Naive B cell (primary cell): ENCODE measurements around the gene PLIN1. TPM values are rescaled to one million over a fixed set of nuclear protein-coding genes. Genes with fewer than 3 reads are reported as not detected.

ENCODE experiments used
- ATAC-seq, 2 donors: fragments of 150-1000 bp; cut with Tn5 transposase; 2 replicates each; pipeline ENCODE4 v1.10.0; 2021; ENCODE audit warnings: low read depth in 2 of 2, mild to moderate bottlenecking in 2 of 2, moderate library complexity in 2 of 2
- DNase-seq: peaks from one replicate; pipeline ENCODE4 v3.0.0; 2022
- H3K27ac Mint-ChIP-seq, 6 donors: one replicate each; pipeline ENCODE4 v1.8.0; 2020 to 2022; ENCODE audit warnings: mild to moderate bottlenecking in 6 of 6, mixed read lengths in 6 of 6, moderate library complexity in 5 of 6, inconsistent platforms in 2 of 6
- H3K27me3 Mint-ChIP-seq, 3 donors: one replicate each; pipeline ENCODE4 v1.8.0; 2021 to 2022; ENCODE audit warnings: mixed read lengths in 3 of 3, mild to moderate bottlenecking in 1 of 3
- H3K36me3 Mint-ChIP-seq, 2 donors: one replicate each; pipeline ENCODE4 v1.8.0; 2020 to 2022; ENCODE audit warnings: mixed read lengths in 2 of 2, inconsistent platforms in 1 of 2, mild to moderate bottlenecking in 1 of 2
- H3K4me1 Mint-ChIP-seq, 3 donors: one replicate each; pipeline ENCODE4 v1.8.0; 2020 to 2022; ENCODE audit warnings: mixed read lengths in 3 of 3, inconsistent platforms in 1 of 3, mild to moderate bottlenecking in 1 of 3, moderate library complexity in 1 of 3
- H3K4me3 Mint-ChIP-seq, 8 donors: one replicate each; pipeline ENCODE4 v1.8.0; 2020 to 2022; ENCODE audit warnings: mild to moderate bottlenecking in 8 of 8, mixed read lengths in 8 of 8, moderate library complexity in 8 of 8, inconsistent platforms in 2 of 8
- H3K9me3 Mint-ChIP-seq, 7 donors: one replicate each; pipeline ENCODE4 v1.8.0; 2020 to 2022; ENCODE audit warnings: mixed read lengths in 7 of 7, mild to moderate bottlenecking in 5 of 7, inconsistent platforms in 2 of 7, moderate library complexity in 1 of 7
- polyA plus RNA-seq, 6 donors: library from polyadenylated mRNA; unstranded; fragments of 300-500 nt; fragmentation: Illumina TruSeq; gene quantifications; one replicate each; pipeline ENCODE4 v1.2.3, GENCODE V29; 2021; ENCODE audit warnings: low read depth in 6 of 6

The PLIN1 gene
- polyA plus RNA-seq, 6 donors from 2014 or later, result 0.25 TPM; not detected in 5

GRCh38 chr15:89668171-89668570 is 11.0 kb downstream of the PLIN1 start:
- Mint-ChIP-seq H3K4me1 (peaks cover 0 to 4% (median 4%) of the 10 kb centered on the region in 3 donors), H3K27ac (no peak overlapping the region), H3K9me3 (peaks cover 0 to 3% (median 0%) of the 10 kb centered on the region in 7 donors), H3K27me3 (peaks cover 21 to 51% (median 38%) of the 10 kb centered on the region in 3 donors), H3K36me3 (no peaks in the 10 kb centered on the region), H3K4me3 (no peak overlapping the region)
- ATAC-seq (no peak), DNase-seq (no peak)

- DNase-seq (no peak), ATAC-seq (no peak)
- Mint-ChIP-seq H3K9me3 (peaks cover 0 to 3% (median 0%) of the 10 kb centered on the region in 7 donors), H3K27ac (no peak overlapping the region), H3K36me3 (no peaks in the 10 kb centered on the region), H3K4me3 (no peak overlapping the region), H3K27me3 (peaks cover 21 to 53% (median 41%) of the 10 kb centered on the region in 3 donors), H3K4me1 (peaks cover 0 to 4% (median 4%) of the 10 kb centered on the region in 3 donors)
Measured at GRCh38 chr15:89667706-89667960, 11.5 kb downstream of the PLIN1 start.

- Mint-ChIP-seq H3K4me3 (no peak overlapping the region), H3K36me3 (no peaks in the 10 kb centered on the region), H3K9me3 (peaks cover 0 to 3% (median 0%) of the 10 kb centered on the region in 7 donors), H3K27ac (no peak overlapping the region), H3K4me1 (peaks cover 0 to 4% (median 4%) of the 10 kb centered on the region in 3 donors), H3K27me3 (peaks cover 26 to 57% (median 46%) of the 10 kb centered on the region in 3 donors)
- ATAC-seq (no peak), DNase-seq (no peak)
Measured at GRCh38 chr15:89666858-89667705, 12.1 kb downstream of the PLIN1 start.

- ATAC-seq (no peak), DNase-seq (no peak)
- Mint-ChIP-seq H3K4me1 (peaks cover 0 to 4% (median 4%) of the 10 kb centered on the region in 3 donors), H3K4me3 (peak overlapping the region in 2 of 8 donors; percentile 10 to 59), H3K9me3 (peaks cover 0 to 3% (median 0%) of the 10 kb centered on the region in 7 donors), H3K36me3 (no peaks in the 10 kb centered on the region), H3K27ac (no peak overlapping the region), H3K27me3 (peaks cover 30 to 57% (median 48%) of the 10 kb centered on the region in 3 donors)
Measured at GRCh38 chr15:89666184-89666857, 12.8 kb downstream of the PLIN1 start.

- Mint-ChIP-seq H3K36me3 (no peaks in the 10 kb centered on the region), H3K9me3 (peaks cover 0 to 3% (median 0%) of the 10 kb centered on the region in 7 donors), H3K4me3 (peak overlapping the region in 1 of 8 donors; percentile 10), H3K4me1 (peaks cover 0 to 4% (median 4%) of the 10 kb centered on the region in 3 donors), H3K27ac (no peak overlapping the region), H3K27me3 (peaks cover 34 to 55% (median 45%) of the 10 kb centered on the region in 3 donors)
- no peak for DNase-seq
- no peak for ATAC-seq
Measured at GRCh38 chr15:89665449-89666181, 13.6 kb downstream of the PLIN1 start.

GRCh38 chr15:89664441-89665350 is 14.5 kb downstream of the PLIN1 start:
- Mint-ChIP-seq H3K9me3 (peaks cover 0 to 4% (median 0%) of the 10 kb centered on the region in 7 donors), H3K4me1 (peaks cover 0 to 4% (median 4%) of the 10 kb centered on the region in 3 donors), H3K4me3 (peak overlapping the region in 5 of 8 donors; percentile 15 to 53 (median 41)), H3K27me3 (peaks cover 41 to 58% (median 49%) of the 10 kb centered on the region in 3 donors), H3K36me3 (no peaks in the 10 kb centered on the region), H3K27ac (peak overlapping the region in 1 of 6 donors; percentile 53)
- DNase-seq (no peak), ATAC-seq (no peak)

GRCh38 chr15:89662893-89663626 is 16.1 kb downstream of the PLIN1 start:
- no peaks in the 10 kb centered on the region for H3K36me3 Mint-ChIP-seq

GRCh38 chr15:89660556-89660955 is 18.6 kb downstream of the PLIN1 start:
- H3K4me1 Mint-ChIP-seq, result peaks cover 0 to 11% (median 7%) of the 10 kb centered on the region in 3 donors
- H3K27ac Mint-ChIP-seq, result no peak overlapping the region
- peaks cover 0 to 4% of the 10 kb centered on the region in 2 donors for H3K36me3 Mint-ChIP-seq
- no peak overlapping the region for H3K4me3 Mint-ChIP-seq
- DNase-seq, result no peak
- no peak for ATAC-seq
- peaks cover 0 to 2% (median 0%) of the 10 kb centered on the region in 7 donors for H3K9me3 Mint-ChIP-seq
- peaks cover 58 to 61% (median 59%) of the 10 kb centered on the region in 3 donors for H3K27me3 Mint-ChIP-seq

More at GRCh38 chr15:89662893-89663626, 16.1 kb downstream of the PLIN1 start:
- peaks cover 0 to 4% (median 4%) of the 10 kb centered on the region in 3 donors for H3K4me1 Mint-ChIP-seq
- H3K9me3 Mint-ChIP-seq, result peaks cover 0 to 3% (median 0%) of the 10 kb centered on the region in 7 donors
- no peak overlapping the region for H3K27ac Mint-ChIP-seq
- ATAC-seq, result no peak
- no peak overlapping the region for H3K4me3 Mint-ChIP-seq
- peaks cover 47 to 60% (median 55%) of the 10 kb centered on the region in 3 donors for H3K27me3 Mint-ChIP-seq
- no peak for DNase-seq

GRCh38 chr15:89659295-89659694 is 19.9 kb downstream of the PLIN1 start:
- Mint-ChIP-seq H3K36me3 (peaks cover 0 to 4% of the 10 kb centered on the region in 2 donors), H3K27me3 (peaks cover 57 to 62% (median 59%) of the 10 kb centered on the region in 3 donors), H3K4me1 (peaks cover 6 to 13% (median 10%) of the 10 kb centered on the region in 3 donors), H3K27ac (peak overlapping the region in 1 of 6 donors; percentile 1), H3K9me3 (peaks cover 0 to 2% (median 0%) of the 10 kb centered on the region in 7 donors), H3K4me3 (no peak overlapping the region)
- DNase-seq, result no peak
- ATAC-seq, result no peak

GRCh38 chr15:89657686-89658200 is 21.4 kb downstream of the PLIN1 start:
- peaks cover 0 to 2% (median 0%) of the 10 kb centered on the region in 7 donors for H3K9me3 Mint-ChIP-seq
- DNase-seq (no peak), ATAC-seq (no peak)
- H3K27me3 Mint-ChIP-seq, result peaks cover 60 to 73% (median 63%) of the 10 kb centered on the region in 3 donors
- peaks cover 9 to 17% (median 12%) of the 10 kb centered on the region in 3 donors for H3K4me1 Mint-ChIP-seq
- no peak overlapping the region for H3K4me3 Mint-ChIP-seq
- H3K36me3 Mint-ChIP-seq, result peaks cover 0 to 4% of the 10 kb centered on the region in 2 donors
- H3K27ac Mint-ChIP-seq, result no peak overlapping the region

- peaks cover 50 to 75% (median 62%) of the 10 kb centered on the region in 3 donors for H3K27me3 Mint-ChIP-seq
- H3K4me1 Mint-ChIP-seq, result peaks cover 9 to 17% (median 12%) of the 10 kb centered on the region in 3 donors
- DNase-seq, result no peak
- H3K4me3 Mint-ChIP-seq, result peak overlapping the region in 6 of 8 donors; percentile 62 to 81 (median 76)
- ATAC-seq, result no peak
- H3K9me3 Mint-ChIP-seq, result peaks cover 0 to 2% (median 0%) of the 10 kb centered on the region in 7 donors
- H3K27ac Mint-ChIP-seq, result no peak overlapping the region
- H3K36me3 Mint-ChIP-seq, result peaks cover 0 to 4% of the 10 kb centered on the region in 2 donors
Measured at GRCh38 chr15:89656116-89656815, 22.9 kb downstream of the PLIN1 start.
